Mucosa of rectum (tissue), 2 donors: ENCODE results near the gene ZNF407.
"Not testable (repeated sequence)": the region's sequence is repeated elsewhere in the genome, so short reads cannot be mapped to it uniquely, and the experiment has no call there.

Experiments used
- H3K27ac ChIP-seq, 2 donors: one replicate each; pipeline ENCODE4 v1.7.0; 2013; ENCODE audit warnings: inconsistent platforms in 2 of 2, low read depth in 2 of 2, low read length in 2 of 2
- H3K27me3 ChIP-seq, 2 donors: one replicate each; pipeline ENCODE4 v1.7.0; 2013; ENCODE audit warnings: low read length in 2 of 2; ENCODE audit not compliant: control insufficient read depth in 2 of 2, insufficient read depth in 2 of 2
- H3K36me3 ChIP-seq, 2 donors: one replicate each; pipeline ENCODE4 v1.7.0; 2013; ENCODE audit warnings: low read length in 2 of 2; ENCODE audit not compliant: control insufficient read depth in 2 of 2, insufficient read depth in 2 of 2
- H3K4me1 ChIP-seq, 2 donors: one replicate each; pipeline ENCODE4 v1.7.0; 2013; ENCODE audit warnings: low read length in 2 of 2, mild to moderate bottlenecking in 1 of 2; ENCODE audit not compliant: control insufficient read depth in 2 of 2, insufficient read depth in 2 of 2
- H3K4me3 ChIP-seq, 2 donors: one replicate each; pipeline ENCODE4 v1.7.0; 2013; ENCODE audit warnings: low read length in 2 of 2
- H3K9ac ChIP-seq, 2 donors: one replicate each; pipeline ENCODE4 v1.7.0; 2013; ENCODE audit warnings: low read length in 2 of 2, low read depth in 1 of 2, mild to moderate bottlenecking in 1 of 2
- H3K9me3 ChIP-seq, 2 donors: one replicate each; pipeline ENCODE4 v1.7.0; 2013; ENCODE audit warnings: low read length in 2 of 2; ENCODE audit not compliant: control insufficient read depth in 2 of 2
- donor health status: healthy.
- donor health status: Normal muscosa, but diverticular disease.

ZNF407 gene

GRCh38 chr18:74565164-74565563, 32.5 kb upstream of the ZNF407 start:
- not testable (repeated sequence) for H3K9me3 ChIP-seq, H3K27ac ChIP-seq, H3K27me3 ChIP-seq, H3K9ac ChIP-seq, H3K36me3 ChIP-seq, H3K4me3 ChIP-seq
- peaks cover 0 to 13% of the 10 kb centered on the region in 2 donors for H3K4me1 ChIP-seq

GRCh38 chr18:74565993-74566392, 31.7 kb upstream of the ZNF407 start:
- not testable (repeated sequence) for H3K9ac ChIP-seq, H3K9me3 ChIP-seq, H3K27me3 ChIP-seq, H3K27ac ChIP-seq, H3K4me3 ChIP-seq, H3K36me3 ChIP-seq
- peaks cover 0 to 13% of the 10 kb centered on the region in 2 donors for H3K4me1 ChIP-seq

- Histone ChIP-seq H3K9me3 (no peaks in the 10 kb centered on the region), H3K9ac (no peak overlapping the region), H3K4me3 (no peak overlapping the region), H3K36me3 (no peaks in the 10 kb centered on the region), H3K27me3 (peaks cover 0 to 1% of the 10 kb centered on the region in 2 donors), H3K27ac (no peak overlapping the region), H3K4me1 (peaks cover 0 to 13% of the 10 kb centered on the region in 2 donors)
Measured at GRCh38 chr18:74567822-74568221, 29.8 kb upstream of the ZNF407 start.

DNA sequence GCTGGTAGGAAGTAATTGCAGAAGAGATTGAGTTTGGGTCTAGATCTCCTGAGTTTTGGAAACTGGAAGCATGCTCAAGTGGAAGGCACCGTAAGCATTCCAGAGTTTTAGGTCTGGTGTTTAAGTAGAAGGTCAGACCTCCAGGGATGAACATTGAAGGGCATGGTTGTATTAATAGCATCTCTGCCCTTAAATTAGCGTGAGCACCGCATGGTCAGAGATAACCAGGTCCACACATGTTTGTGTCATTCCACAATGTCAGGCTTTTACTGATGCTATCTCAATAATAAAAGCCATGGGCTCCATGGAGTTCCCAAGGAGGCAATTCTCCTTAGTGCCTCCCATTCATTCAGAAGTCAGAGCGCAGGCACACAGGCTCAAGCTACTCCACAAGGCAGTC, 28.3 kb upstream of the ZNF407 start:
- no peak overlapping the region for H3K9ac ChIP-seq

GRCh38 chr18:74570266-74570665, 27.4 kb upstream of the ZNF407 start:
- Histone ChIP-seq H3K36me3 (no peaks in the 10 kb centered on the region), H3K9ac (no peak overlapping the region), H3K27me3 (peaks cover 0 to 1% of the 10 kb centered on the region in 2 donors), H3K9me3 (no peaks in the 10 kb centered on the region), H3K4me3 (no peak overlapping the region), H3K4me1 (peaks cover 0 to 4% of the 10 kb centered on the region in 2 donors), H3K27ac (no peak overlapping the region)

More for the DNA sequence above, 28.3 kb upstream of the ZNF407 start:
- Histone ChIP-seq H3K4me3 (no peak overlapping the region), H3K36me3 (no peaks in the 10 kb centered on the region), H3K27ac (no peak overlapping the region), H3K4me1 (peaks cover 0 to 12% of the 10 kb centered on the region in 2 donors), H3K9me3 (no peaks in the 10 kb centered on the region), H3K27me3 (peaks cover 0 to 1% of the 10 kb centered on the region in 2 donors)

- no peaks in the 10 kb centered on the region for H3K4me1 ChIP-seq
- no peak overlapping the region for H3K9ac ChIP-seq
- no peaks in the 10 kb centered on the region for H3K36me3 ChIP-seq
- H3K4me3 ChIP-seq: no peak overlapping the region
- H3K27ac ChIP-seq: no peak overlapping the region
- no peaks in the 10 kb centered on the region for H3K9me3 ChIP-seq
- peaks cover 0 to 1% of the 10 kb centered on the region in 2 donors for H3K27me3 ChIP-seq
Measured at GRCh38 chr18:74571895-74572680, 25.6 kb upstream of the ZNF407 start.

- H3K9me3 ChIP-seq: no peaks in the 10 kb centered on the region
- H3K27ac ChIP-seq: no peak overlapping the region
- H3K36me3 ChIP-seq: no peaks in the 10 kb centered on the region
- no peaks in the 10 kb centered on the region for H3K4me1 ChIP-seq
- no peaks in the 10 kb centered on the region for H3K27me3 ChIP-seq
- no peak overlapping the region for H3K4me3 ChIP-seq
- H3K9ac ChIP-seq: no peak overlapping the region
Measured at GRCh38 chr18:74573053-74573452, 24.6 kb upstream of the ZNF407 start.

- Histone ChIP-seq H3K36me3 (no peaks in the 10 kb centered on the region), H3K27me3 (no peaks in the 10 kb centered on the region), H3K9me3 (no peaks in the 10 kb centered on the region), H3K27ac (no peak overlapping the region), H3K4me1 (no peaks in the 10 kb centered on the region), H3K4me3 (no peak overlapping the region), H3K9ac (no peak overlapping the region)
Measured at GRCh38 chr18:74574916-74575315, 22.8 kb upstream of the ZNF407 start.

DNA sequence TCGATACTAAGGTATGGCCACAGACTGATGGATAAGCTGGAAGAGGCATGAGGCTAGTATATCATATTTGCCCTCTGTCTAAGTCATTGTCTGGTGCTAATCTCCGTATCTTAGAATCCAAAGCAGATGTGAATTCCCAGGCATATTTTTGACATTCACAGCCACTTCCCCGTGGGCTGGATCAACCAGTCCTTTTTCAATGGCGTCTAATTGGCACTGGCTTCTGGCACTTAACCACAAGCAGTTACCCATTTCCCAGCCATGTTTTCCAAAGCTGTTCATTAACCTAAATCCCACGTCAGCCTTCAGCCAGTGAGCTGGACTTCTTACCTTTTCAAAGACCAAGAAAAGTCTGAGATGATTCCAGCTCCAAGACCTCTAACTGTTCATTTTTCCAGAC, 20.7 kb upstream of the ZNF407 start:
- Histone ChIP-seq H3K9ac (no peak overlapping the region), H3K4me3 (no peak overlapping the region), H3K27me3 (no peaks in the 10 kb centered on the region), H3K27ac (no peak overlapping the region), H3K9me3 (no peaks in the 10 kb centered on the region), H3K36me3 (no peaks in the 10 kb centered on the region), H3K4me1 (peaks cover 0 to 3% of the 10 kb centered on the region in 2 donors)

- Histone ChIP-seq H3K27ac (no peak overlapping the region), H3K36me3 (no peaks in the 10 kb centered on the region), H3K4me3 (no peak overlapping the region), H3K9ac (no peak overlapping the region), H3K4me1 (peaks cover 0 to 3% of the 10 kb centered on the region in 2 donors), H3K27me3 (no peaks in the 10 kb centered on the region), H3K9me3 (peaks cover 0 to 2% of the 10 kb centered on the region in 2 donors)
Measured at GRCh38 chr18:74579496-74580065, 18.1 kb upstream of the ZNF407 start.
